Caco-2 (cell line): ENCODE measurements around the gene ZNF483. TPM values are rescaled to one million over a fixed set of nuclear protein-coding genes. Genes with fewer than 3 reads are reported as not detected.

ENCODE experiments used
- BruUV-seq: library from RNA; stranded (reverse); fragments of 400-500 nt; replicated peaks from 2 replicates; lab custom pipeline; 2021; lab: Mats Ljungman, UMichigan
- CTCF ChIA-PET: fragments of 300-600 bp; sonication (Branson Sonifier 250); formaldehyde crosslinking; loops from one replicate; lab custom pipeline; 2022; ENCODE audit warnings: antibody characterized with exemption; lab: Charles Lee
- POLR2A ChIA-PET: fragments of 300-600 bp; sonication (Branson Sonifier 250); formaldehyde crosslinking; loops from one replicate; lab custom pipeline; 2022; ENCODE audit warnings: antibody characterized with exemption; lab: Charles Lee
- DNase-seq, 2 experiments: peaks; one replicate each; pipeline versions ENCODE4 v3.0.0 to v3.0.0-alpha.2; 2020 to 2022
- H3K27me3 ChIP-seq: replicated peaks from 2 replicates; pipeline ENCODE4 v1.6.0; 2011; ENCODE audit warnings: low read length; ENCODE audit not compliant: control insufficient read depth, insufficient read depth
- H3K36me3 ChIP-seq: 2 replicates; pipeline ENCODE4 v1.5.1; 2011; ENCODE audit warnings: low read length; ENCODE audit not compliant: control insufficient read depth, insufficient read depth
- H3K4me1 ChIP-seq: fragments of 250-450 bp; sonication (Bioruptor Pico); 2 replicates; pipeline ENCODE4 v1.5.1; 2020; ENCODE audit warnings: mild to moderate bottlenecking
- H3K4me3 ChIP-seq: 2 replicates; pipeline ENCODE4 v1.5.1; 2011; ENCODE audit warnings: low read depth, mild to moderate bottlenecking, control low read depth, low read length
- H3K9me3 ChIP-seq: fragments of 250-450 bp; sonication (Bioruptor Pico); 2 replicates; pipeline ENCODE4 v1.5.1; 2020; ENCODE audit warnings: mild to moderate bottlenecking, moderate library complexity
- H3K27ac Mint-ChIP-seq: one replicate; pipeline ENCODE4 v1.8.0; 2022; ENCODE audit warnings: mixed read lengths; ENCODE audit not compliant: unreplicated experiment
- H3K27me3 Mint-ChIP-seq: one replicate; pipeline ENCODE4 v1.8.0; 2022; ENCODE audit warnings: mixed read lengths; ENCODE audit not compliant: insufficient read depth, unreplicated experiment
- H3K36me3 Mint-ChIP-seq: one replicate; pipeline ENCODE4 v1.8.0; 2022; ENCODE audit warnings: mild to moderate bottlenecking, mixed read lengths; ENCODE audit not compliant: insufficient read depth, unreplicated experiment
- H3K4me1 Mint-ChIP-seq: one replicate; pipeline ENCODE4 v1.8.0; 2022; ENCODE audit warnings: low read depth, mixed read lengths; ENCODE audit not compliant: unreplicated experiment
- H3K4me3 Mint-ChIP-seq: one replicate; pipeline ENCODE4 v1.8.0; 2022; ENCODE audit warnings: mild to moderate bottlenecking, moderate library complexity, mixed read lengths; ENCODE audit not compliant: unreplicated experiment
- H3K9me3 Mint-ChIP-seq: one replicate; pipeline ENCODE4 v1.8.0; 2022; ENCODE audit warnings: mixed read lengths; ENCODE audit not compliant: unreplicated experiment
- intact Hi-C: fragments of 100-400 bp; cut with micrococcal nuclease; formaldehyde crosslinking; loops from one replicate; pipeline ENCODE4 v1.10.0; 2022; ENCODE audit not compliant: unreplicated experiment
- total RNA-seq: library from RNA; stranded (reverse); gene quantifications from 2 replicates; pipeline ENCODE4 v1.2.3, GENCODE V29; 2022
- TF ChIP-seq, protein P1 (sequence below), 2 experiments: fragments of 200-600 bp in 1 of 2; IDR thresholded peaks; 1 replicate in 1 of 2; 2 replicates in 1 of 2; pipeline versions ENCODE4 v1.5.1 to v1.8.0; 2011 to 2022; ENCODE audit warnings: antibody characterized with exemption in 1 of 2, control low read depth in 1 of 2, inconsistent platforms in 1 of 2, low read depth in 1 of 2, low read length in 1 of 2, mild to moderate bottlenecking in 1 of 2, moderate library complexity in 1 of 2; ENCODE audit not compliant: insufficient read depth in 1 of 2, severe bottlenecking in 1 of 2, unreplicated experiment in 1 of 2

The ZNF483 gene
- total RNA-seq, 1 experiment from 2014 or later: not detected

DNA sequence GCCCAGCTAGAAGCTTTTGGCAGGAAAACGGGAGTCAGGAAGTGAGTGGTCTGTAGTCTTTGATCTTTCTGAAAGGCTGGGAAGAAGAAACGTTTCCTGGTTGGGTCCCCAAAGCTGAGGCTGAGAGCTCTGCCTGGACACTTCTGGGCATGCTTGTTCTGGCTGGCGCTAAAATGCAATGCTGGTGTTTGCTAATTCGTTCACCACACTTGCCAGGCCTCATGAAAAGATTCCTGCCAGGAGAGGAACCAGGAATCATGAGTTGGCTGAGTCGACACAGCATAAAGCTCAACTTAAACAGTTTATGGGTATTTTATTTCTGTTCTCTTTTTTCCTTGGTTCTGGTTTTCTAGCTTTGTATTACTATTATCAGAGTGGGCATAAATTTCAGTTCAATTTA, 85.2 kb downstream of the ZNF483 start:
- BruUV-seq: no TSS peak
- H3K27me3 Mint-ChIP-seq: no peaks in the 10 kb centered on the region
- no peaks in the 10 kb centered on the region for H3K9me3 Mint-ChIP-seq
- POLR2A ChIA-PET: no interaction called here
- Histone ChIP-seq H3K36me3 (no peaks in the 10 kb centered on the region), H3K4me3 (no peak overlapping the region), H3K27me3 (no peaks in the 10 kb centered on the region), H3K4me1 (peaks cover 8% of the 10 kb centered on the region), H3K9me3 (no peaks in the 10 kb centered on the region)
- H3K36me3 Mint-ChIP-seq: no peaks in the 10 kb centered on the region
- no peak overlapping the region for H3K27ac Mint-ChIP-seq
- H3K4me1 Mint-ChIP-seq: peaks cover 16% of the 10 kb centered on the region
- DNase-seq: no peak
- H3K4me3 Mint-ChIP-seq: no peak overlapping the region
- TF ChIP-seq, protein P1, sequence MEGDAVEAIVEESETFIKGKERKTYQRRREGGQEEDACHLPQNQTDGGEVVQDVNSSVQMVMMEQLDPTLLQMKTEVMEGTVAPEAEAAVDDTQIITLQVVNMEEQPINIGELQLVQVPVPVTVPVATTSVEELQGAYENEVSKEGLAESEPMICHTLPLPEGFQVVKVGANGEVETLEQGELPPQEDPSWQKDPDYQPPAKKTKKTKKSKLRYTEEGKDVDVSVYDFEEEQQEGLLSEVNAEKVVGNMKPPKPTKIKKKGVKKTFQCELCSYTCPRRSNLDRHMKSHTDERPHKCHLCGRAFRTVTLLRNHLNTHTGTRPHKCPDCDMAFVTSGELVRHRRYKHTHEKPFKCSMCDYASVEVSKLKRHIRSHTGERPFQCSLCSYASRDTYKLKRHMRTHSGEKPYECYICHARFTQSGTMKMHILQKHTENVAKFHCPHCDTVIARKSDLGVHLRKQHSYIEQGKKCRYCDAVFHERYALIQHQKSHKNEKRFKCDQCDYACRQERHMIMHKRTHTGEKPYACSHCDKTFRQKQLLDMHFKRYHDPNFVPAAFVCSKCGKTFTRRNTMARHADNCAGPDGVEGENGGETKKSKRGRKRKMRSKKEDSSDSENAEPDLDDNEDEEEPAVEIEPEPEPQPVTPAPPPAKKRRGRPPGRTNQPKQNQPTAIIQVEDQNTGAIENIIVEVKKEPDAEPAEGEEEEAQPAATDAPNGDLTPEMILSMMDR (IDR thresholded peaks at IDR 0.05; ENCODE audit: insufficient read depth in 1 of 2, low read depth in 1 of 2, low read length in 1 of 2, severe bottlenecking in 1 of 2, unreplicated experiment in 1 of 2): no peak
- CTCF ChIA-PET: no interaction called here
- intact Hi-C loops: no loop called here

DNA sequence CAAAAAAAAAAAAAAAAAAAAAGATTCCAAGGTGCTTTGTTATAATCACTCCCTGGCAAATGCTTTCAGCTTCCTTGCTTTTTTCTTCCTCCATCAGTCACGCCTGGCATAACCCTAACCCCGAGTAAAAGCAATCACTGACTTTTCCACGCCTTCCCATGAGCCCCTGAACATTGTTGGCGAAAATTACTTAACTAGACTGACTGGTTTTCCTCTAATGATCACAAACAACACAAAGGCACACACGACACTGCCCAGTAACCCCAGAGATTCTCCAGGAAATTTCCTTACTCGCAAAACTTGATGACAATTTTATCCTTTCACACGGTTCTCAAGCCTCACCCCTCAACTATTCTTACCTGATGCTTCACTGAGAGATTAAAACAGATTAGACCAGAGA, 85.9 kb downstream of the ZNF483 start:
- no TSS peak for BruUV-seq
- Mint-ChIP-seq H3K4me1 (peaks cover 10% of the 10 kb centered on the region), H3K27ac (no peak overlapping the region), H3K4me3 (no peak overlapping the region), H3K36me3 (no peaks in the 10 kb centered on the region), H3K27me3 (no peaks in the 10 kb centered on the region), H3K9me3 (no peaks in the 10 kb centered on the region)
- ChIA-PET POLR2A (no interaction called here), CTCF (no interaction called here)
- TF ChIP-seq, protein P1 (IDR thresholded peaks at IDR 0.05; ENCODE audit: insufficient read depth in 1 of 2, low read depth in 1 of 2, low read length in 1 of 2, severe bottlenecking in 1 of 2, unreplicated experiment in 1 of 2): no peak
- no peak for DNase-seq
- intact Hi-C loops: no loop called here
- H3K4me1 ChIP-seq: 0 out of 2 replicates have a peak, but pooled peaks cover 3% of the 10 kb centered on the region
- no peaks in the 10 kb centered on the region for H3K27me3 ChIP-seq
- no peaks in the 10 kb centered on the region for H3K9me3 ChIP-seq
- H3K4me3 ChIP-seq: no peak overlapping the region
- no peaks in the 10 kb centered on the region for H3K36me3 ChIP-seq

DNA sequence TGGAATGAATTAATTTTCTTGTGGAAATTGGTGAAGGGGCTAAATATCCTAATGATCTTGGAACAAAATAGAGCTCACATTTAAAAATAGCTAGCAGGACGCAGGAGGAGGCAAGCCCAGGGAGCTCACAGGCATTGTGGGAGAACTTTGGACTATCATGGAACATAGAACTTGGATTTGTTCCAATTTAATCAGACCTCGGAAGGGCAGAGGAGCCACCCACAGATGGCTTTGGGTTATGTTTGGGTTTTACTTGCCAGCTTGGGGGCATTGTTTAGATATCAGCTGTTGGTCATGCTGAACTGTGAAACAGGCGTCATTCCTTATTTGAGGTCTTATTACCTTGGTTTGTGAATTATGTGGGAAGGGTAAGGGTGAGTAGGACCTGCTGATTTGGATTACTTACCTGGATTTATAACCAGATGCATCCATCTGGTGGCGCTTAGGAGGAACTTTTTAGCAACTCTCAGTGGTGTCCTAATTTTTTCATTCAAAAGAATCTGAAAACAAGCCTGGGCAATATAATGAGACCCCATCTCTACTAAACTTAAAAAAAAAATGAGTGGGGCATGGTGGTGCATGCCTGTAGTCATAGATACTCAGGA, 88.6 kb downstream of the ZNF483 start:
- H3K36me3 Mint-ChIP-seq: no peaks in the 10 kb centered on the region
- TF ChIP-seq, protein P1 (IDR thresholded peaks at IDR 0.05; ENCODE audit: insufficient read depth in 1 of 2, low read depth in 1 of 2, low read length in 1 of 2, severe bottlenecking in 1 of 2, unreplicated experiment in 1 of 2): no peak
- H3K9me3 Mint-ChIP-seq: no peaks in the 10 kb centered on the region
- intact Hi-C loops: no loop called here
- H3K27ac Mint-ChIP-seq: no peak overlapping the region
- Histone ChIP-seq H3K36me3 (no peaks in the 10 kb centered on the region), H3K9me3 (no peaks in the 10 kb centered on the region), H3K27me3 (no peaks in the 10 kb centered on the region), H3K4me3 (no peak overlapping the region), H3K4me1 (0 out of 2 replicates have a peak, but pooled peaks cover 3% of the 10 kb centered on the region)
- ChIA-PET CTCF (no interaction called here), POLR2A (no interaction called here)
- H3K4me1 Mint-ChIP-seq: peaks cover 10% of the 10 kb centered on the region
- H3K27me3 Mint-ChIP-seq: no peaks in the 10 kb centered on the region
- no TSS peak for BruUV-seq
- no peak overlapping the region for H3K4me3 Mint-ChIP-seq
- no peak for DNase-seq
